Measurements from ENCODE around the gene NPR1.
A peak's percentile ranks its signal among the peaks of the same experiment; 100 is the strongest.
"Not testable (repeated sequence)": the region's sequence is repeated elsewhere in the genome, so short reads cannot be mapped to it uniquely, and the experiment has no call there.

Gene NPR1

GRCh38 chr1:153698923-153699714, 20.6 kb downstream of the NPR1 start:
- no peaks in the 10 kb centered on the region for H3K36me3 ChIP-seq (ENCODE audit: control insufficient read depth, insufficient read depth, low read length, severe bottlenecking)
- H3K4me1 ChIP-seq (ENCODE audit: control insufficient read depth, insufficient read depth, low read length): peaks cover 40% of the 10 kb centered on the region
- H3K9me3 ChIP-seq (ENCODE audit: control insufficient read depth, low read length): no peaks in the 10 kb centered on the region
- H3K27me3 ChIP-seq (replicated peaks; ENCODE audit: control insufficient read depth, insufficient read depth, low read length): no peaks in the 10 kb centered on the region
- H3K9ac ChIP-seq (ENCODE audit: low read length): peak overlapping the region; percentile 89
- peak overlapping the region; percentile 55 for H3K4me3 ChIP-seq (ENCODE audit: low read length)
- DNase-seq (ENCODE audit: low read depth): peak; percentile 17

GRCh38 chr1:153699768-153700167, 21.3 kb downstream of the NPR1 start:
- no peaks in the 10 kb centered on the region for H3K36me3 ChIP-seq (ENCODE audit: control insufficient read depth, insufficient read depth, low read length, severe bottlenecking)

DNA sequence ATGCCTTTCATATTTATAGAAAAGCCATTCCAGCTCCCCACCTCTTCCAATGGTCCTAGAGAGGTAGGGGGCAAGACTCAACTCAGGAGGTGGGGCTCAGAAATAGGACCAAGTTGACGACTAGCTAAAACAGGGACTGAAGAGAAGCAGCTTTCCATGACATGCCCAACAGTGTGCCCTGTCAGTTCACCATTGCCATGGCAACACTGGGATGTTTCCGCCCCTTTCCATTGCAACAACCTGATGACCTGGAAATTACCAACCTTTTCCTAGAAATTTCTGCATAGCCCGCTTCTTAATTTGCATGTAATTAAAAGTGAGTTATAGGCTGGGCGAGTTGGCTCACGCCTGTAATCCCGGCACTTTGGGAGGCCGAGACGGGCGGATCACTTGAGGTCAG, 27.0 kb downstream of the NPR1 start:
- Histone ChIP-seq H3K4me1 (ENCODE audit: control insufficient read depth, insufficient read depth, low read length) (peaks cover 11% of the 10 kb centered on the region), H3K9me3 (ENCODE audit: control insufficient read depth, low read length) (no peaks in the 10 kb centered on the region), H3K36me3 (ENCODE audit: control insufficient read depth, insufficient read depth, low read length, severe bottlenecking) (no peaks in the 10 kb centered on the region), H3K9ac (ENCODE audit: low read length) (no peak overlapping the region), H3K4me3 (ENCODE audit: low read length) (no peak overlapping the region), H3K27me3 (replicated peaks; ENCODE audit: control insufficient read depth, insufficient read depth, low read length) (no peaks in the 10 kb centered on the region)
- DNase-seq (ENCODE audit: low read depth): no peak

More at GRCh38 chr1:153699768-153700167, 21.3 kb downstream of the NPR1 start:
- no peak for DNase-seq (ENCODE audit: low read depth)
- Histone ChIP-seq H3K9ac (ENCODE audit: low read length) (peak overlapping the region; percentile 79), H3K27me3 (replicated peaks; ENCODE audit: control insufficient read depth, insufficient read depth, low read length) (no peaks in the 10 kb centered on the region), H3K4me1 (ENCODE audit: control insufficient read depth, insufficient read depth, low read length) (peaks cover 40% of the 10 kb centered on the region), H3K4me3 (ENCODE audit: low read length) (peak overlapping the region; percentile 19), H3K9me3 (ENCODE audit: control insufficient read depth, low read length) (no peaks in the 10 kb centered on the region)

DNA sequence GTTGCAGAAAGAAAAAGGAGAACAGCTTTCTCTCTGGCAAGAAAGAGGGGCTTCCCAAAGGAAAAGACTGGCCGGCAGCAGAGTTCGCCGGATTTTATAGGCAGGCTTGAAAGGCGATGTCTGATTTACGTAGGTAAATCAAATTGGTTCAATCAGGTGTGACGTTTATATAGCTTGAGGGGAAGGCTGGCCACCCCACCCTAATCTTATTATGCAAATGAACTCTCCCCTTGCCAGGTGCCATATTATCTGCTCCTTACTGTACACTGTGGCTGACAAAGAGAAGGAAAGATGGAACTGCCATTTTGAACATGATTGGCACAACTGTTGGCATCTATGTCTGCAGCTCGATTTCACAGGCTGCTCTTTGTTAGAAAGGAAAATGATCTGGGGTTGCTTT, 32.5 kb downstream of the NPR1 start:
- Histone ChIP-seq H3K4me1 (ENCODE audit: control insufficient read depth, insufficient read depth, low read length) (peaks cover 6% of the 10 kb centered on the region), H3K36me3 (ENCODE audit: control insufficient read depth, insufficient read depth, low read length, severe bottlenecking) (no peaks in the 10 kb centered on the region), H3K4me3 (ENCODE audit: low read length) (no peak overlapping the region), H3K9me3 (ENCODE audit: control insufficient read depth, low read length) (no peaks in the 10 kb centered on the region), H3K9ac (ENCODE audit: low read length) (no peak overlapping the region), H3K27me3 (replicated peaks; ENCODE audit: control insufficient read depth, insufficient read depth, low read length) (no peaks in the 10 kb centered on the region)
- no peak for DNase-seq (ENCODE audit: low read depth)

DNA sequence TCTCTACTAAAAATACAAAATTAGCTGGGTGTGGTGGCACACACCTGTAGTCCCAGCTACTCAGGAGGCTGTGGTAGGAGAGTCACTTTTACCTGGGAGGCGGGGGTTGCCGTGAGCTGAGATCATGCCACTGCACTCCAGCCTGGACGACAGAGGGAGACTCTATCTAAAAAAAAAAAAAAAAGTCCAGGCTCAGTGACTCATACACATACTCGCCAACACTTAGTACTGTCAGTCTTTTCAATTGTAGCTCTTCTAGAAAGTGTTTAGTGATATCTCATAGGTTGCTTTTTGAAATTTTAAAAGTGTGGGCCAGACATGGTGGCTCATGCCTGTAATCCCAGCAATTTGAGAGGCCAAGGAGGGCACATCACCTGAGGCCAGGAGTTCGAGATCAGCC, 37.7 kb downstream of the NPR1 start:
- H3K27me3 ChIP-seq (replicated peaks; ENCODE audit: control insufficient read depth, insufficient read depth, low read length); H3K36me3 ChIP-seq (ENCODE audit: control insufficient read depth, insufficient read depth, low read length, severe bottlenecking); H3K9me3 ChIP-seq (ENCODE audit: control insufficient read depth, low read length); H3K9ac ChIP-seq (ENCODE audit: low read length); DNase-seq (ENCODE audit: low read depth); H3K4me3 ChIP-seq (ENCODE audit: low read length); H3K4me1 ChIP-seq (ENCODE audit: control insufficient read depth, insufficient read depth, low read length): not testable (repeated sequence)

GRCh38 chr1:153717330-153717729, 38.8 kb downstream of the NPR1 start:
- Histone ChIP-seq H3K36me3 (ENCODE audit: control insufficient read depth, insufficient read depth, low read length, severe bottlenecking) (no peaks in the 10 kb centered on the region), H3K4me1 (ENCODE audit: control insufficient read depth, insufficient read depth, low read length) (no peaks in the 10 kb centered on the region), H3K27me3 (replicated peaks; ENCODE audit: control insufficient read depth, insufficient read depth, low read length) (no peaks in the 10 kb centered on the region), H3K9ac (ENCODE audit: low read length) (no peak overlapping the region), H3K9me3 (ENCODE audit: control insufficient read depth, low read length) (no peaks in the 10 kb centered on the region), H3K4me3 (ENCODE audit: low read length) (no peak overlapping the region)
- no peak for DNase-seq (ENCODE audit: low read depth)

DNA sequence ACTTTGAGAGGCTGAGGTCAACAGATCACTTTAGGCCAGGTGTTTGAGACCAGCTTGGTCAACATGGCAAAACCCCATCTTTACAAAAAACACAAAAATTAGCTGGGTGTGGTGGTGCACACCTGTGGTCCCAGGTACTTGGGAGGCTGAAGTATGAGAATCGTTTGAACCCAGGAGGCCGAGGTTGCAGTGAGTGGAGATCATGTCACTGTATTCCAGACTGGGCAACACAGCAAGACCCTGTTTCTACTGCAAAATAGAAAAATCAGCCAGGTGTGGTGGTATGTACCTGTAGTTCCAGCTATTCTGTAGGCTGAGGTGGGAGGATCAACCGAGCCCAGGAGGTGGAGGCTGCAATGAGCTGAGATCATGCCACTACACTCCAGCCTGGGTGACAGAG, 45.2 kb downstream of the NPR1 start:
- Histone ChIP-seq H3K4me1 (ENCODE audit: control insufficient read depth, insufficient read depth, low read length) (peaks cover 26% of the 10 kb centered on the region), H3K27me3 (replicated peaks; ENCODE audit: control insufficient read depth, insufficient read depth, low read length) (no peaks in the 10 kb centered on the region), H3K9ac (ENCODE audit: low read length) (no peak overlapping the region), H3K9me3 (ENCODE audit: control insufficient read depth, low read length) (no peaks in the 10 kb centered on the region), H3K4me3 (ENCODE audit: low read length) (no peak overlapping the region), H3K36me3 (ENCODE audit: control insufficient read depth, insufficient read depth, low read length, severe bottlenecking) (no peaks in the 10 kb centered on the region)
- no peak for DNase-seq (ENCODE audit: low read depth)

- H3K9me3 ChIP-seq (ENCODE audit: control insufficient read depth, low read length); H3K4me3 ChIP-seq (ENCODE audit: low read length); H3K27me3 ChIP-seq (replicated peaks; ENCODE audit: control insufficient read depth, insufficient read depth, low read length); H3K36me3 ChIP-seq (ENCODE audit: control insufficient read depth, insufficient read depth, low read length, severe bottlenecking); H3K9ac ChIP-seq (ENCODE audit: low read length); DNase-seq (ENCODE audit: low read depth): not testable (repeated sequence)
- H3K4me1 ChIP-seq (ENCODE audit: control insufficient read depth, insufficient read depth, low read length): peaks cover 35% of the 10 kb centered on the region
Observed at GRCh38 chr1:153724634-153725033, 46.1 kb downstream of the NPR1 start.

GRCh38 chr1:153727463-153728304, 49.2 kb downstream of the NPR1 start, which contains the start of gene INTS3:
TSS of gene INTS3 (plus strand) at chr1:153728050. CDS start at chr1:153728635, 585 bp downstream.
- no peaks in the 10 kb centered on the region for H3K27me3 ChIP-seq (replicated peaks; ENCODE audit: control insufficient read depth, insufficient read depth, low read length)
- peaks cover 49% of the 10 kb centered on the region for H3K4me1 ChIP-seq (ENCODE audit: control insufficient read depth, insufficient read depth, low read length)
- H3K9ac ChIP-seq (ENCODE audit: low read length): peak within 1 kb of the TSS; percentile 100
- H3K9me3 ChIP-seq (ENCODE audit: control insufficient read depth, low read length): no peaks in the 10 kb centered on the region
- H3K4me3 ChIP-seq (ENCODE audit: low read length): peak within 1 kb of the TSS; percentile 97
- H3K36me3 ChIP-seq (ENCODE audit: control insufficient read depth, insufficient read depth, low read length, severe bottlenecking): no peaks in the 10 kb centered on the region
- DNase-seq (ENCODE audit: low read depth): peak; percentile 100

- H3K9ac ChIP-seq (ENCODE audit: low read length): peak overlapping the region; percentile 100
- peak; percentile 62 for DNase-seq (ENCODE audit: low read depth)
Observed at GRCh38 chr1:153728305-153729066, 50.0 kb downstream of the NPR1 start.

More at GRCh38 chr1:153728305-153729066, 50.0 kb downstream of the NPR1 start:
- Histone ChIP-seq H3K4me1 (ENCODE audit: control insufficient read depth, insufficient read depth, low read length) (peaks cover 49% of the 10 kb centered on the region), H3K36me3 (ENCODE audit: control insufficient read depth, insufficient read depth, low read length, severe bottlenecking) (no peaks in the 10 kb centered on the region), H3K9me3 (ENCODE audit: control insufficient read depth, low read length) (no peaks in the 10 kb centered on the region), H3K27me3 (replicated peaks; ENCODE audit: control insufficient read depth, insufficient read depth, low read length) (no peaks in the 10 kb centered on the region), H3K4me3 (ENCODE audit: low read length) (peak overlapping the region; percentile 97)
